ENCODE measurements around the gene LY6G6D.
"Not testable (repeated sequence)": the region's sequence is repeated elsewhere in the genome, so short reads cannot be mapped to it uniquely, and the experiment has no call there.

Gene LY6G6D

GRCh38 chr6:31709157-31709556, 6.0 kb upstream of the LY6G6D start:
- 91 to 94% methylated on average over 6 to 7 of the region's 11 CpGs for WGBS, 2 experiments (ENCODE audit: insufficient coverage in 2 of 2)
- peaks cover 17% of the 10 kb centered on the region for H3K4me1 ChIP-seq (ENCODE audit: control insufficient read depth, insufficient read depth, low read length, poor library complexity, severe bottlenecking)
- H3K9me3 ChIP-seq (ENCODE audit: control insufficient read depth, low read length); H3K27ac ChIP-seq (ENCODE audit: low read depth, low read length, severe bottlenecking); H3K36me3 ChIP-seq (ENCODE audit: control insufficient read depth, insufficient read depth, low read length); H3K4me3 ChIP-seq (ENCODE audit: extremely low read depth, insufficient read depth, low read length, poor library complexity, severe bottlenecking): not testable (repeated sequence)

DNA sequence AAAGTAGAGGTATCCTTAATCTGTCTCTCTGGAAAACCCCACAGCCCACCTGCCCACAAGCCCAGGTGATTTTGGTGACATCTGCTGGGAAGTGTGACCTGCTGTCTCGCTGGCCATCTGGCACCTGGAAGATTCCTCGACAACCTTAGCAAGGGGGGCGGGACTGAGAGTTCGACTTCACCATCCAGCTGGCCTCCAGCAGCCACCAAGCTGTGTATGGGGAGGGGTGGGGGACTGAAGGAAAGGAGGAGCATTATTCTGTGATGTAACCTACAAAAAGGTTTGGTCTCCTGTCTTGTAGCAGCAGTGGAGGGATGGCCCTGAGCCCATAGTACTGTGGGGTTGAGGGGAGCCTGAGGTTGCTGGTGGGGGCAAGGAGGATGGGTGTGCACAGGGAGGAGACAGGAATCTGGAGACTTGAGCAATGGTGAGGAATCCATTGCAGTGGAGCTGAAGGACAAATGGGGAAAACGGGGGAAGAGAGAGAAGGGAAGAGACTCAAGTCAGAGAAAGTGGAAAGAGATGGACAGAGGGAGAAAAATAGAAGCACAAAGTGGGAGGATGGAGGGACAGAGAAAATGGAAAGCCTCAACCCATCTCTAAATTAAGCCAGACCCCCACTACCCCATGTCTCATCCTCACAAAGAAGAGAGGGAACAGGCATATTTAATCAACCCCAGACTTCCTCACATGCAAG, 4.5 kb upstream of the LY6G6D start:
- no peak overlapping the region for H3K27ac ChIP-seq (ENCODE audit: low read depth, low read length, severe bottlenecking)

GRCh38 chr6:31711233-31711632, 3.9 kb upstream of the LY6G6D start:
- H3K27ac ChIP-seq (ENCODE audit: low read depth, low read length, severe bottlenecking) = no peak overlapping the region
- no peaks in the 10 kb centered on the region for H3K9me3 ChIP-seq (ENCODE audit: control insufficient read depth, low read length)
- WGBS, 2 experiments (ENCODE audit: insufficient coverage in 2 of 2) = 82 to 93% methylated on average over 3 to 6 of the region's 8 CpGs
- no peak overlapping the region for H3K4me3 ChIP-seq (ENCODE audit: extremely low read depth, insufficient read depth, low read length, poor library complexity, severe bottlenecking)
- H3K36me3 ChIP-seq (ENCODE audit: control insufficient read depth, insufficient read depth, low read length) = no peaks in the 10 kb centered on the region
- H3K4me1 ChIP-seq (ENCODE audit: control insufficient read depth, insufficient read depth, low read length, poor library complexity, severe bottlenecking) = peaks cover 21% of the 10 kb centered on the region

More for the DNA sequence above, 4.5 kb upstream of the LY6G6D start:
- no peak overlapping the region for H3K4me3 ChIP-seq (ENCODE audit: extremely low read depth, insufficient read depth, low read length, poor library complexity, severe bottlenecking)
- peaks cover 21% of the 10 kb centered on the region for H3K4me1 ChIP-seq (ENCODE audit: control insufficient read depth, insufficient read depth, low read length, poor library complexity, severe bottlenecking)
- H3K36me3 ChIP-seq (ENCODE audit: control insufficient read depth, insufficient read depth, low read length) = no peaks in the 10 kb centered on the region
- 68 to 97% methylated on average over 3 to 5 of the region's 5 CpGs for whole genome bisulfite sequencing, 2 experiments (ENCODE audit: insufficient coverage in 2 of 2)
- H3K9me3 ChIP-seq (ENCODE audit: control insufficient read depth, low read length) = no peaks in the 10 kb centered on the region

DNA sequence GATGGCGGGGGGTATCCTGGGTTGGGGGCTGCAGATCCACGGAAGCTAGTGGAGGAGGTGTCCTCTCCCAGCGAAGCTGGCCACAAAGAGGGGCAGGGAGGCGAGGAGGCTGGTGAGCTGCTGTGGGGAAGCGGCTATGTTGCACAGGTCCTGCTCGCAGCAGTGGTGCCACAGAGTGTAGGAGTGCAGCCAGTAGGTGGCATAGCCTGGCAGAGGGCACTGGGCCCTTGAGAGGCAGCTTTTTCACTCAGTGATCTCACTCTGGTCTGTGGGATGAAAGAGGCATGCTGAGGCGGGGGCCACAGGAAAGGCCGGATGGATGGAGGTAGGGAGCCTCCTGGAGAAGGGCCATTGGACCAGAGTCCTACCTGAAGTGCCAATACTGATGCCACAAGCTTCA, 2.9 kb upstream of the LY6G6D start:
- H3K4me3 ChIP-seq (ENCODE audit: extremely low read depth, insufficient read depth, low read length, poor library complexity, severe bottlenecking) = no peak overlapping the region
- peaks cover 21% of the 10 kb centered on the region for H3K4me1 ChIP-seq (ENCODE audit: control insufficient read depth, insufficient read depth, low read length, poor library complexity, severe bottlenecking)
- H3K27ac ChIP-seq (ENCODE audit: low read depth, low read length, severe bottlenecking) = no peak overlapping the region
- H3K36me3 ChIP-seq (ENCODE audit: control insufficient read depth, insufficient read depth, low read length) = no peaks in the 10 kb centered on the region
- H3K9me3 ChIP-seq (ENCODE audit: control insufficient read depth, low read length) = no peaks in the 10 kb centered on the region
- 90 to 96% methylated on average over 4 to 8 of the region's 8 CpGs for WGBS, 2 experiments (ENCODE audit: insufficient coverage in 2 of 2)

DNA sequence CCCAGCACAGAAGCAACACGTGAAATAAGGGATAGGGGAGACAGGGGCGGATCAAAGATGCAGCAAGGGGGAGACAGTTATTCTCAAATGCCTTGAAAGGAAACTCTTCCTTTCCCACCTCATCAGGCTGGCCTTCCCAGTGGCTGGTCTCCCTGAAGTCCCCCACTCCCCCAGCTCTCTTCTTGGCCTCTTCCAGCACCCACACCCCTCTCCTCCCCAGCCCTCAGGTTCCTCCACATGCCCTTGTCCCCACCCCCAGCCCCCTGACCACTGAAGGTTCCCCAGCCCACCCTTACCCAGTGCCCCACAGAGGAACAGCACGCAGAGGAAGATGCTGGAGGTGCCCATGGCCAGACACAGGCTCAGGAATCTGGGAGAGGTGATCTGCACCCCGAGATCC, 1.7 kb upstream of the LY6G6D start:
- WGBS, 2 experiments (ENCODE audit: insufficient coverage in 2 of 2) = 68 to 79% methylated on average over 3 of the region's 4 CpGs
- Histone ChIP-seq H3K27ac (ENCODE audit: low read depth, low read length, severe bottlenecking) (peak overlapping the region; percentile 72), H3K4me1 (ENCODE audit: control insufficient read depth, insufficient read depth, low read length, poor library complexity, severe bottlenecking) (peaks cover 21% of the 10 kb centered on the region), H3K9me3 (ENCODE audit: control insufficient read depth, low read length) (no peaks in the 10 kb centered on the region), H3K4me3 (ENCODE audit: extremely low read depth, insufficient read depth, low read length, poor library complexity, severe bottlenecking) (no peak overlapping the region), H3K36me3 (ENCODE audit: control insufficient read depth, insufficient read depth, low read length) (no peaks in the 10 kb centered on the region)

- 9 to 15% methylated on average over 3 to 4 of the region's 5 CpGs for WGBS, 2 experiments (ENCODE audit: insufficient coverage in 2 of 2)
- peaks cover 21% of the 10 kb centered on the region for H3K4me1 ChIP-seq (ENCODE audit: control insufficient read depth, insufficient read depth, low read length, poor library complexity, severe bottlenecking)
- H3K27ac ChIP-seq (ENCODE audit: low read depth, low read length, severe bottlenecking) = peak overlapping the region; percentile 72
- no peak overlapping the region for H3K4me3 ChIP-seq (ENCODE audit: extremely low read depth, insufficient read depth, low read length, poor library complexity, severe bottlenecking)
- H3K36me3 ChIP-seq (ENCODE audit: control insufficient read depth, insufficient read depth, low read length) = no peaks in the 10 kb centered on the region
- no peaks in the 10 kb centered on the region for H3K9me3 ChIP-seq (ENCODE audit: control insufficient read depth, low read length)
These were observed 1.0 kb upstream of the LY6G6D start for GRCh38 chr6:31713991-31714684.

DNA sequence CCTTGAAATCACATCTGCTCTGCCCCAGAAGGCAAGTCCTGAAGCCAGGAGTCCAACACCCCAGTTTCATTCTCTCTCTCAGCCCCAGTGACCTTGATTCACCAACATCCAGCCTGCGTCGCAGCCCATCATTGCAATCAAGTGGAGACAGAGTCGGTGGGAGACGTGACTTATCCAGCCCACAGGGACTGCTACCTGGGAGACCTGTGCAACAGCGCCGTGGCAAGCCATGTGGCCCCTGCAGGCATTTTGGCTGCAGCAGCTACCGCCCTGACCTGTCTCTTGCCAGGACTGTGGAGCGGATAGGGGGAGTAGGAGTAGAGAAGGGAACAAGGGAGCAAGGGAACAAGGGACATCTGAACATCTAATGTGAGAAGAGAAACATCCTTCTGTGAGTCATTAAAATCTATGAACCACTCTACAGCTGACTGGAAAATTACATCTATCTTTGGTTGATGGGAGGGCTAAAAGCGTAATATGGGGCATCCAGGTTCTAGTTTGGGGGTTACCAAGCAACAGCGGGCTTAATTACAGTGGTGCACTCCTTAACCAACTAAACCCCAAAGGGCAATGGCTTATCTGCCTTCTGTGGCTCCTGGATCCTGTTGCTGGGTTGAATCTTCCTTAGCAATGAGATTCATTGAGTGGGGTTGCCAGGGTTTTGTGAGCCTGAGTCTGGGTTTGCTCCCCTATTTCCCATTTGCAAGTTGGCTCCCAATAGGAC, 2.5 kb downstream of the LY6G6D start:
- no peaks in the 10 kb centered on the region for H3K9me3 ChIP-seq (ENCODE audit: control insufficient read depth, low read length)
- no peak overlapping the region for H3K27ac ChIP-seq (ENCODE audit: low read depth, low read length, severe bottlenecking)
- peaks cover 17% of the 10 kb centered on the region for H3K4me1 ChIP-seq (ENCODE audit: control insufficient read depth, insufficient read depth, low read length, poor library complexity, severe bottlenecking)
- 73 to 74% methylated on average over 6 to 9 of the region's 10 CpGs for WGBS, 2 experiments (ENCODE audit: insufficient coverage in 2 of 2)
- H3K36me3 ChIP-seq (ENCODE audit: control insufficient read depth, insufficient read depth, low read length) = no peaks in the 10 kb centered on the region
- H3K4me3 ChIP-seq (ENCODE audit: extremely low read depth, insufficient read depth, low read length, poor library complexity, severe bottlenecking) = no peak overlapping the region

GRCh38 chr6:31718265-31718664, 3.1 kb downstream of the LY6G6D start:
- Histone ChIP-seq H3K9me3 (ENCODE audit: control insufficient read depth, low read length) (no peaks in the 10 kb centered on the region), H3K36me3 (ENCODE audit: control insufficient read depth, insufficient read depth, low read length) (peaks cover 2% of the 10 kb centered on the region), H3K4me1 (ENCODE audit: control insufficient read depth, insufficient read depth, low read length, poor library complexity, severe bottlenecking) (peaks cover 13% of the 10 kb centered on the region), H3K27ac (ENCODE audit: low read depth, low read length, severe bottlenecking) (no peak overlapping the region), H3K4me3 (ENCODE audit: extremely low read depth, insufficient read depth, low read length, poor library complexity, severe bottlenecking) (no peak overlapping the region)
- WGBS, 2 experiments (ENCODE audit: insufficient coverage in 2 of 2) = no CpG with 5 or more reads among the region's 1 CpG

DNA sequence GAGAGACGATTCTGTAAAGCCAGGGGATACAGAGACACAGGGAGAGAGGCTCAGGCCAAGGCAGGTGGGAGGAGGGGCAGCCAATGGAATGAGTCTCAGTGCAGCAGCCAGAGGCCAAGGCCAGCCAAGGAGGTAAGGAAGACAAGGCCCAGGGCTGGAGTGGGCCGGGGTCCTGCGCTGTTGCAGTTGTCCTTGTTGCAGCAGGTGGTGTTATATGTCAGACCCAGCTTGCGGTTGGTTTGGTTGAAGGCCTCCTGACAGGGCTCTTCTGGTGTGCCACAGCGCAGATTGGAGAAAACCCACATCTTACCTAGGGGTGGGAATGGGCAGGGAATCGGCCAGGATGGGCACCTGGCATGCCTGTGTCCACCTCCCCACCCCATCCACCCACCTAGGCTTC, 3.9 kb downstream of the LY6G6D start:
- 93 to 98% methylated on average over 4 of the region's 6 CpGs for WGBS, 2 experiments (ENCODE audit: insufficient coverage in 2 of 2)
- Histone ChIP-seq H3K27ac (ENCODE audit: low read depth, low read length, severe bottlenecking) (no peak overlapping the region), H3K4me1 (ENCODE audit: control insufficient read depth, insufficient read depth, low read length, poor library complexity, severe bottlenecking) (peaks cover 5% of the 10 kb centered on the region), H3K36me3 (ENCODE audit: control insufficient read depth, insufficient read depth, low read length) (peaks cover 2% of the 10 kb centered on the region), H3K9me3 (ENCODE audit: control insufficient read depth, low read length) (no peaks in the 10 kb centered on the region), H3K4me3 (ENCODE audit: extremely low read depth, insufficient read depth, low read length, poor library complexity, severe bottlenecking) (no peak overlapping the region)

DNA sequence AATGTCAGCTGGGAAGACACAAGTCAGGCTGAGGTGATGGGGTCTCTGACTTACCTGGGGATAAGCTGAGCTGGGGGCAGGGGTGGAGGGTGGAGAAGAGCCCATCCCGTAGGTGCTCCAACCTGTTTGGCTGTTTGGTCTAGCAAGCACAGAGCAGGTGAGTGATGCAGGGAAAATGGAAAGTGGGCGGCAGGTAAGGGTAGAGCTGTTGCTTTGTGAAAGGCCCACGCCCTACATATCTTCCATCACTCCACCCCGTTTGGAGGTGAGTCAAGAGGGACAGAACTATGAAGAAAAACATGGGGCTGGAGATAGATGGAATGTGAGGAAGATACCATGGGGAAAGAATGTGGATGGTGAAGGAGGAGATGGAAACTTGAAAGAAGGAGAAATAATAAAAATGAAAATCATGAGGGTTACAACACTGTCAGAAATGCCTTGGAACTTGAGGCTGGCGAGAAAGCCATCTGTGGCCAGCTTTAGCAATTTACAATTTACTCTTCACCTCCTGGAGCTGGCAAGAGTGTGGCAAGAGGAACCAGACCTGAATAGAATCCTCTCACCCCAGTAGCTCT, 5.1 kb downstream of the LY6G6D start:
- no peak overlapping the region for H3K27ac ChIP-seq (ENCODE audit: low read depth, low read length, severe bottlenecking)
- H3K36me3 ChIP-seq (ENCODE audit: control insufficient read depth, insufficient read depth, low read length) = peaks cover 11% of the 10 kb centered on the region
- H3K4me1 ChIP-seq (ENCODE audit: control insufficient read depth, insufficient read depth, low read length, poor library complexity, severe bottlenecking) = no peaks in the 10 kb centered on the region
- H3K4me3 ChIP-seq (ENCODE audit: extremely low read depth, insufficient read depth, low read length, poor library complexity, severe bottlenecking) = no peak overlapping the region
- 82 to 98% methylated on average over 4 to 5 of the region's 5 CpGs for WGBS, 2 experiments (ENCODE audit: insufficient coverage in 2 of 2)
- no peaks in the 10 kb centered on the region for H3K9me3 ChIP-seq (ENCODE audit: control insufficient read depth, low read length)
